Activated naive CD8-positive, alpha-beta T cell treated with anti-CD3 and anti-CD28 coated beads for 36 hours (primary cell): ENCODE data around the gene RBBP4. TPM values are rescaled to one million over a fixed set of nuclear protein-coding genes. Genes with fewer than 3 reads are reported as not detected.
"Not testable (repeated sequence)": the region's sequence is repeated elsewhere in the genome, so short reads cannot be mapped to it uniquely, and the experiment has no call there.

Experiments
- DNase-seq: peaks from one replicate; pipeline ENCODE4 v3.0.0; 2021
- H3K27ac Mint-ChIP-seq: one replicate; pipeline ENCODE4 v1.8.0; 2022; ENCODE audit warnings: mild to moderate bottlenecking, moderate library complexity, mixed read lengths
- H3K27me3 Mint-ChIP-seq: one replicate; pipeline ENCODE4 v1.8.0; 2022; ENCODE audit warnings: mild to moderate bottlenecking, mixed read lengths
- H3K36me3 Mint-ChIP-seq: one replicate; pipeline ENCODE4 v1.8.0; 2021; ENCODE audit warnings: mild to moderate bottlenecking, mixed read lengths
- H3K4me1 Mint-ChIP-seq: one replicate; pipeline ENCODE4 v1.8.0; 2021; ENCODE audit warnings: mixed read lengths
- H3K4me3 Mint-ChIP-seq: one replicate; pipeline ENCODE4 v1.8.0; 2022; ENCODE audit warnings: mild to moderate bottlenecking, moderate library complexity, mixed read lengths
- H3K9me3 Mint-ChIP-seq: one replicate; pipeline ENCODE4 v1.8.0; 2022; ENCODE audit warnings: mixed read lengths
- total RNA-seq, 2 experiments: library from RNA; stranded (reverse); gene quantifications; one replicate each; pipeline ENCODE4 v1.2.3, GENCODE V29; 2021

The RBBP4 gene
- total RNA-seq, 2 experiments from 2014 or later = 313 to 317 TPM

DNA sequence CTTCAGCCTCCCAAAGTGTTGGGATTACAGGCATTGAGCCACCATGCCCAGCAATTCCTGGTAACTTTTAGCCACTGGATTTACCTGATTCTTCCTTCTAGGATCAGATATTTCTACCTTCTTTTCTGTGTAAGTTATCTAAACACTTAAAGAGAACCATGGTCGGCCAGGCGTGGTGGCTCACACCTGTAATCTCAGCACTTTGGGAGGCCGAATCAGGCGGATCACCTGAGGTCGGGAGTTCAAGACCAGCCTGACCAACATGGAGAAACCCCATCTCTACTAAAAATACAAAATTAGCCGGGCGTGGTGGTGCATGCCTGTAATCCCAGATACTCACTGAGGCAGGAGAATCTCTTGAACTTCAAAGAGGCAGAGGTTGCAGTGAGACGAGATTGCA is 46.0 kb downstream of the RBBP4 start:
- H3K4me1 Mint-ChIP-seq, H3K9me3 Mint-ChIP-seq: not testable (repeated sequence)

GRCh38 chr1:32701421-32701911 is 50.5 kb downstream of the RBBP4 start:
- no peak overlapping the region for H3K4me3 Mint-ChIP-seq
- no peaks in the 10 kb centered on the region for H3K9me3 Mint-ChIP-seq
- no peak for DNase-seq
- H3K27ac Mint-ChIP-seq = no peak overlapping the region
- peaks cover 8% of the 10 kb centered on the region for H3K4me1 Mint-ChIP-seq
- H3K36me3 Mint-ChIP-seq = no peaks in the 10 kb centered on the region
- H3K27me3 Mint-ChIP-seq = peaks cover 37% of the 10 kb centered on the region

More for the DNA sequence above, 46.0 kb downstream of the RBBP4 start:
- H3K4me3 Mint-ChIP-seq, DNase-seq, H3K27ac Mint-ChIP-seq, H3K27me3 Mint-ChIP-seq, H3K36me3 Mint-ChIP-seq: not testable (repeated sequence)

- no peak for DNase-seq
- Mint-ChIP-seq H3K9me3 (no peaks in the 10 kb centered on the region), H3K27ac (no peak overlapping the region), H3K4me1 (peaks cover 8% of the 10 kb centered on the region), H3K36me3 (no peaks in the 10 kb centered on the region), H3K4me3 (peak overlapping the region; percentile 14), H3K27me3 (peaks cover 37% of the 10 kb centered on the region)
Measured at GRCh38 chr1:32701951-32702598, 51.1 kb downstream of the RBBP4 start.

DNA sequence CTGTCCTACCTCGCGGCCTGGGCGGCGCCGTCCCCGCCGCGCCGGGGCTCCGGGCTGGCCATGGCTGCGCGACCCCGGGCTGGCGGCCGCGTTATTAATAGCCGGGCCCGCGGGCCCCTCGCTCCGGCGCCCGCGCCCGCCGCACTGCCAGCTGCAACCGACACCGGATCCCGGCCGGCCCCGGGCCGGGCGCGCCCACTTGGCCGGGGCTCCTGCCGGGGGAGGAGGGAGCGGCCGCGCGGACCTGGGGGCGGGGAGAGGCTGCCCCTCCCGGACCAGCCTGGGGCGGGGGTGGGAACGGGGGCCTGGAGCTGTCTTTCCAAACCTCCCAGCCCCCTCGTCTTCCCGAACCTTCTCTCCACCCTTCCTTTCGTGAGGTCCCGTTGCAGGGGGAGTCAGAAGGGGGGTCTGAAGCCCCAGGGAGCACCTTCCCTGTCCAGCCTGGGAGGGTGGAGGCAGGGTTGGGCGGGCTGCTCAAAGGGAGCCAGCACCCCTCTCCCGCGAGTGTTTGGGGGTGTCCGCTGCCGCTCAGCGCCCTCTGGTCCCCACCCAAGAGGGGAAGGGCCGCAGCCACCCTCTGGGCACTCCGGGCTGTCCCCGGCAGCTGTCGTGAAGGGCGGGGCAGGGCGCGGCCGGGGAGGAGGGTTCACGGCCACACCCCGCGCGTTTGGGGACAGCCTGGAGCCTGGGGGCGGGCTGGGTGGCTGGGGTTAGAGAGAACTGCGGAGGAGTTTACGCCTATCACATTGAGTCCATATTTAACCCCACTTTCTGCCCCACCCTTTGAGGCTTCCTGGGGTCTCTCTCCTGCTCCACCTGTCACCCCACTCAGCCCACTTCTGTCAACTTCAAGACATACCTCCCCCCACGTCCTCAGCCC is 51.8 kb downstream of the RBBP4 start, which contains the start of gene SYNC:
Gene SYNC (minus strand): TSS at position 172 of the 880 bp plus-strand sequence. CDS start 110 bp downstream, at position 62.
- no peaks in the 10 kb centered on the region for H3K9me3 Mint-ChIP-seq
- H3K36me3 Mint-ChIP-seq = no peaks in the 10 kb centered on the region
- peaks cover 41% of the 10 kb centered on the region for H3K27me3 Mint-ChIP-seq
- peak; percentile 38 for DNase-seq
- peak within 1 kb of the TSS; percentile 14 for H3K4me3 Mint-ChIP-seq
- no peak within 1 kb of the TSS for H3K27ac Mint-ChIP-seq
- peaks cover 8% of the 10 kb centered on the region for H3K4me1 Mint-ChIP-seq

- H3K4me3 Mint-ChIP-seq = peak overlapping the region; percentile 1
- no peak overlapping the region for H3K27ac Mint-ChIP-seq
- H3K27me3 Mint-ChIP-seq = peaks cover 41% of the 10 kb centered on the region
- no peak for DNase-seq
- H3K9me3 Mint-ChIP-seq = no peaks in the 10 kb centered on the region
- H3K4me1 Mint-ChIP-seq = peaks cover 8% of the 10 kb centered on the region
- H3K36me3 Mint-ChIP-seq = no peaks in the 10 kb centered on the region
Measured at GRCh38 chr1:32703479-32704291, 52.7 kb downstream of the RBBP4 start.

GRCh38 chr1:32705516-32705915 is 54.5 kb downstream of the RBBP4 start:
- Mint-ChIP-seq H3K36me3 (no peaks in the 10 kb centered on the region), H3K27me3 (peaks cover 45% of the 10 kb centered on the region), H3K9me3 (no peaks in the 10 kb centered on the region)

DNA sequence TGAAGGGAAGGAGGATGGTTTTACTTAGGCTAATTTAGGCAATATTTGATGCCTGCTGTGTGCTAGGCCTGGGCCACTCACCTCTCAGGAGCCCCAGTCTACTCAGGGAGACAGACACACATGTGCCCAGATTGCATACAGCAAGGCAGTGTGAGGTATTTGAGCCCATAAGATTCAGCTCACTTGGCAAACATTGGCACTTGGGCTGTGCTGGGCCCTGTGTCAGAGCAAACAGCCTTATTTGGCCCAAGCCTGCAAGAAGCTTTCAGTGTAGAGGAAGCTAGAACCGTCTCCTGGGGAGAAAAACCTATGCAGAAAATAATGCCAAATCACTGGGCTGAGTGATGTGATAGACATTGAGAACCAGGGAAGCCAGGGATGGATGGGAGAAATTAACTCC is 55.5 kb downstream of the RBBP4 start:
- DNase-seq = no peak
- no peak overlapping the region for H3K4me3 Mint-ChIP-seq
- H3K27me3 Mint-ChIP-seq = peaks cover 45% of the 10 kb centered on the region
- no peaks in the 10 kb centered on the region for H3K9me3 Mint-ChIP-seq
- no peaks in the 10 kb centered on the region for H3K36me3 Mint-ChIP-seq
- H3K27ac Mint-ChIP-seq = no peak overlapping the region
- H3K4me1 Mint-ChIP-seq = peaks cover 8% of the 10 kb centered on the region

More at GRCh38 chr1:32705516-32705915, 54.5 kb downstream of the RBBP4 start:
- no peak overlapping the region for H3K4me3 Mint-ChIP-seq
- no peak for DNase-seq
- no peak overlapping the region for H3K27ac Mint-ChIP-seq
- H3K4me1 Mint-ChIP-seq = peaks cover 8% of the 10 kb centered on the region

- Mint-ChIP-seq H3K36me3 (no peaks in the 10 kb centered on the region), H3K9me3 (no peaks in the 10 kb centered on the region), H3K27me3 (peaks cover 29% of the 10 kb centered on the region), H3K4me1 (peaks cover 2% of the 10 kb centered on the region), H3K27ac (no peak overlapping the region), H3K4me3 (no peak overlapping the region)
- DNase-seq = no peak
Measured at GRCh38 chr1:32709075-32709474, 58.1 kb downstream of the RBBP4 start.

DNA sequence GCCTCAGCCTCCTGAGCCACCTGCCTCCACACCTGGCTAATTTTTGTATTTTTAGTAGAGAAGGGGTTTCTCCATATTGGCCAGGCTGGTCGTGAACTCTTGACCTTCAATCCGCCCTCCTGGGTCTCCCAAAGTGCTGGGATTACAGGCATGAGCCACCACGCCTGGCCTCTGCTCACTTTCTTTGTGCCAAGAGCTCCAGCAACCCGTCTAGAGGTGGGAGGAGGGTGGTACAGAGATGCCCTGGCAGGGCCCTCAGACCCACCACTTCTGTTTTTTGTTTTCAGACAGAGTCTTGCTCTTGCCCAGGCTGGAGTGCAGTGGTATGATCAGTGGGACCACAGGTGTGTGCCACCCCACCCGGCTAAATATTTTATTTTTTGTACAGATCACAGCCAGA is 58.5 kb downstream of the RBBP4 start:
- no peaks in the 10 kb centered on the region for H3K9me3 Mint-ChIP-seq
- H3K4me1 Mint-ChIP-seq = peaks cover 2% of the 10 kb centered on the region
- no peak overlapping the region for H3K27ac Mint-ChIP-seq
- H3K27me3 Mint-ChIP-seq = peaks cover 25% of the 10 kb centered on the region
- no peaks in the 10 kb centered on the region for H3K36me3 Mint-ChIP-seq
- no peak for DNase-seq
- no peak overlapping the region for H3K4me3 Mint-ChIP-seq

DNA sequence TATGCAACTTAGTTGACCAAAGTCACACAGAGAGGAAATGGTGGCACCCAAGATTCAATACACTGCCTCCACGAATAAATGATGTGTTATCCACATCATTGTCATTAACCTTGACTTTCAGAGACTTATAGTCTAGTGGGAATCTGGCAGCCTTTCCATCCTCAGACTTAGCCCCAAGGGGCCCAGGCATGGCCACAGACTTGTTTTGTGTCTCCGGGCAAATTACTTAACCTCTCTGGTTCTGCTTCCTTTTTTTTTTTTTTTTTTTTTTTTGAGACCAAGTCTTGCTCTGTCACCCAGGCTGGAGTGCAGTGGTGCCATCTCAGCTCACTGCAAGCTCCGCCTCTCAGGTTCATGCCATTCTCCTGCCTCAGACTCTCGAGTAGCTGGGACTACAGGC is 60.2 kb downstream of the RBBP4 start:
- H3K27ac Mint-ChIP-seq, H3K4me1 Mint-ChIP-seq, DNase-seq, H3K4me3 Mint-ChIP-seq, H3K9me3 Mint-ChIP-seq, H3K36me3 Mint-ChIP-seq, H3K27me3 Mint-ChIP-seq: not testable (repeated sequence)

DNA sequence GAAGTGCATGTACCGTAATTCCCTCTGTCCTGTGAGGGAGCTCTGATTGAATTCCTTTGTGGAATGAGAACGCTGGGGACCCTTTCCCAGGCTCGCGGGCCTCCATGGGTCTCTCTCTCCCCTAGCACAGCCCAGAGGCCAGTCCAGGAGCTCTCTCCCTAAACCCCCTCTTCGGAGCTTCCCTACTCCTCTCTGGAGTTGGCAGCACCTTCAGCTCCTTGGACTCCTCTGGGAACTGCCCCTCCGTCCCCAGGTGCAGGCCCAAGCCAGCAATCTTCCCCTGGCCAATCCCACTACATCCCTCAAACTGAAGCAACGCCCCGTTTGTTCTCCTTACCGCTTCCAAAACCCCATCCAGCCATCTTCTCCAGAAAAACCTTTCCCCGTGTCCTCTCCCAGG is 62.1 kb downstream of the RBBP4 start:
- no peak overlapping the region for H3K27ac Mint-ChIP-seq
- no peak overlapping the region for H3K4me3 Mint-ChIP-seq

DNA sequence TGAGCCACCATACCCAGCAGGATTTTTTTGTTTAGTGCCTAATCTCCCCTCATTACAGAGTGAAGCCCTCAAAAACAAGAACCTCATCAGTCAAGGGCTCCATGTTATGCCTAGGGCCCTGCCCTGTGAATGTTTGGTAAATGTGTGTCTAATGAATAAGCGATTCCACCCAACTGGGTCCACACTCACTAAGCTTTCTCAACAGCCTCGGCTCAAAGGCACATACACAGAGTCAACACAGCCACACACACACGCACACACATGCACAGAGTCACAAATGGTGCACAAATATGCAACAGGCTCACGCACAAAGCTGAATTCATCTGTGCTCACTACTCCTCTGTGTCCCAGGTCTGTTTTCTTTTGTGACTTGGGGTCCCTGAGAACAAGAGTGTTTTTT is 63.3 kb downstream of the RBBP4 start:
- H3K4me1 Mint-ChIP-seq = peaks cover 2% of the 10 kb centered on the region
- H3K27ac Mint-ChIP-seq = no peak overlapping the region
- no peak for DNase-seq
- H3K9me3 Mint-ChIP-seq = no peaks in the 10 kb centered on the region
- H3K4me3 Mint-ChIP-seq = no peak overlapping the region
- no peaks in the 10 kb centered on the region for H3K36me3 Mint-ChIP-seq
- H3K27me3 Mint-ChIP-seq = peaks cover 3% of the 10 kb centered on the region

More for the DNA sequence above, 62.1 kb downstream of the RBBP4 start:
- peaks cover 3% of the 10 kb centered on the region for H3K27me3 Mint-ChIP-seq
- H3K9me3 Mint-ChIP-seq = no peaks in the 10 kb centered on the region
- no peak for DNase-seq
- H3K4me1 Mint-ChIP-seq = peaks cover 2% of the 10 kb centered on the region
- no peaks in the 10 kb centered on the region for H3K36me3 Mint-ChIP-seq

DNA sequence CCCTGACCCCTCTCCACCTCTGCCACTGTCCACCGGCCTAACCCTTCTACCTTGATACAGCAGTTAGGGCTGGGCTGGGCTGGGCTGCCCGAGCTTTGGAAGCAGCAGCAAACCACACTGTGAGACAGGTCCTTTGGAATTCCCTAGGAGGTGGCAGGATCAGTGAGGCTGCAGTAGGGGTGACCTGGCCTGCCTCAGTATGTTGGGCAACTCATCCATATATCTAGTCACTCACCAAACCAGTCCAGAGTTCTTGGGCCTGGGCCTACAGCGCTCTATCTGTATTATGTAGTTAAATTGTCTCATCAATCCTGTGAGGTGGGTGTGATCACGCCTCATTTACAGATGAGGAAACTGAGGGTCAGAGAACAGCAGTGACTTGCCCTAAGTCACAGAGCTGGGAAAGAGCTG is 64.9 kb downstream of the RBBP4 start:
- no peaks in the 10 kb centered on the region for H3K36me3 Mint-ChIP-seq
- H3K27me3 Mint-ChIP-seq = peaks cover 13% of the 10 kb centered on the region
- H3K4me1 Mint-ChIP-seq = peaks cover 2% of the 10 kb centered on the region
- no peaks in the 10 kb centered on the region for H3K9me3 Mint-ChIP-seq
- no peak for DNase-seq
- no peak overlapping the region for H3K27ac Mint-ChIP-seq
- H3K4me3 Mint-ChIP-seq = no peak overlapping the region

DNA sequence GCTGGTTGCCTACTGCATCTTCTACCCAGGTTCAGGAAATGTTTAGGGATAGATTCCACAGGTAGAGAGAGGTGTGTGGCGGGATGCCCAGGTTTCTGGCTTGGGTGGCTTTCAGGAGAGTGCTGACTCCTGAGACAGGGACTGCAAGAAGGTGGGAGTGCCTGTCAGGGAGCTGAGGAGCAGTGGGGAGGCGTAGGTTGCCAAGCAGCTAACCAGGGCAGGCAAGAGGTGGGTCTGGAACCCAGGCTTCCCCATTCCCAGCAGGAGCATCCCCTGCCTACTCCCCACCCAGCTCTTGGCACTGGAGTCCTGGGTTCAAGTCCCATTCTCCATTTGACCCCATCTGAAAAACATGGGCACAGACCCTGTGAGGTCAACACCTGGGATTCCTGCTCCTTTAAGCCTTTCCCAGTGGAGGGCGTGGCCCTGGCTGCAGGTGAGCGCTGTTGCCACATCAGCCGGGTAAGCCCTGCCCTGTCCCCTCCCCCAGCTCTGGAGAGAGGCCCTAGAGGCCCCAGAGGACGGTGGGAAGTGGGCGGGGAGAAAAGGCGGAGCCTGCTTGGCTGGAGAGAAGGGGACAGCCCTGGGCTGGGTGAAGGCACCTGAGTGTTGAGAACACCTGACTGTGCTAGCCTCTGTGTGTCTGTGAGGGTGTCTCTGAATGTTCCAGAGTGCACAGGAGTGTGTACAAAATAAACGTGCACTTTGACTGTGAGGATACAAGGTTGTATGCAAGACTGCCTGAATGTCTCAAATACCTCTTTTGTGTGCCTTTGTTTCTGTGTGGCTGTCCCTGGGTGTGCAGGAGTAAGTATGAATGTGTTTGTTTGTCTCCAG is 65.5 kb downstream of the RBBP4 start:
- Mint-ChIP-seq H3K9me3 (no peaks in the 10 kb centered on the region), H3K4me1 (peaks cover 2% of the 10 kb centered on the region), H3K27ac (no peak overlapping the region), H3K4me3 (no peak overlapping the region), H3K36me3 (no peaks in the 10 kb centered on the region), H3K27me3 (peaks cover 13% of the 10 kb centered on the region)
- DNase-seq = peak; percentile 62
